ENCODE results near the gene SLC44A4.

SLC44A4 gene

GRCh38 chr6:31860349-31860748 is 18.4 kb downstream of the SLC44A4 start (continued):
- TF ChIP-seq ZNF580 (tag by site-specific recombination; IDR thresholded peaks at IDR 0.05), result no peak

- Histone ChIP-seq H3K36me3 (ENCODE audit: control insufficient read depth in 2 of 2, insufficient read depth in 1 of 2, low read length in 2 of 2) (peaks cover 0 to 45% of the 10 kb centered on the region in 2 experiments; a peak in 2 of 3 replicates), H3K9me3 (ENCODE audit: control insufficient read depth, insufficient read depth, low read depth, low read length) (no peaks in the 10 kb centered on the region), H3K27ac (ENCODE audit: extremely low read depth, low read depth, low read length) (no peak overlapping the region), H3K4me1 (ENCODE audit: control insufficient read depth, insufficient read depth, low read length) (no peaks in the 10 kb centered on the region), H3K4me3 (ENCODE audit: low read depth, low read length) (no peak overlapping the region)
- TF ChIP-seq ZNF394 (tag by site-specific recombination; IDR thresholded peaks at IDR 0.05; ENCODE audit: borderline replicate concordance) (no peak), ZSCAN30 (tag by site-specific recombination; IDR thresholded peaks at IDR 0.05) (no peak), TCF7L2 (IDR thresholded peaks at IDR 0.05; ENCODE audit: borderline replicate concordance, low read depth, low read length) (no peak), MEIS1 (CRISPR knock-in tag; IDR thresholded peaks at IDR 0.05; ENCODE audit: borderline replicate concordance) (no peak), ZNF26 (tag by site-specific recombination; IDR thresholded peaks at IDR 0.05) (no peak), ZNF518A (tag by site-specific recombination; conservative IDR thresholded peaks at IDR 0.05; ENCODE audit: low read depth) (no peak), AEBP2 (tag by site-specific recombination; IDR thresholded peaks at IDR 0.05; ENCODE audit: borderline replicate concordance) (no peak), KLF16 (tag by site-specific recombination; IDR thresholded peaks at IDR 0.05) (no peak), ZBTB11 (tag by site-specific recombination; conservative IDR thresholded peaks at IDR 0.05; ENCODE audit: low read depth) (no peak), INSM2 (tag by site-specific recombination; IDR thresholded peaks at IDR 0.05) (no peak), ZNF561 (tag by site-specific recombination; IDR thresholded peaks at IDR 0.05; ENCODE audit: borderline replicate concordance) (no peak), ZNF600 (tag by site-specific recombination; IDR thresholded peaks at IDR 0.05) (no peak), BCL11B (tag by site-specific recombination; IDR thresholded peaks at IDR 0.05; ENCODE audit: low read depth) (no peak), ZNF624 (tag by site-specific recombination; IDR thresholded peaks at IDR 0.05) (no peak), ZNF391 (tag by site-specific recombination; IDR thresholded peaks at IDR 0.05; ENCODE audit: borderline replicate concordance, low read depth) (no peak)
- CTCF ChIA-PET, result interaction anchor here (0.6 to 1.5 kb wide), 5 partner anchors 21 to 188 kb away, joined by 3 to 4 read pairs (median 3); no protein-coding TSS in a partner anchor
- POLR2A ChIA-PET, result interaction anchor here (0.7 to 2.0 kb wide), 5 partner anchors 18 to 195 kb away, joined by 3 to 7 read pairs (median 4); partner anchors contain the start of genes GPANK1 and HSPA1B
Measured at GRCh38 chr6:31859923-31860322, 18.9 kb downstream of the SLC44A4 start.
